ENCODE results near the gene RUNX1.

GRCh38 chr21:34892209-34892608, 156.9 kb downstream of the RUNX1 start:
- TF ChIP-seq CTCF (IDR thresholded peaks at IDR 0.05; ENCODE audit: extremely low read depth in 1 of 2, insufficient read depth in 1 of 2, low read depth in 1 of 2, low read length in 2 of 2): no peak
- TF ChIP-seq EZH2 (IDR thresholded peaks at IDR 0.05; ENCODE audit: borderline replicate concordance, low read depth, low read length, severe bottlenecking): no peak
- TF ChIP-seq POLR2A (IDR thresholded peaks at IDR 0.05; ENCODE audit: low read depth, low read length): no peak
- TF ChIP-seq POLR2AphosphoS5 (IDR thresholded peaks at IDR 0.05; ENCODE audit: insufficient read depth, low read depth, low read length): no peak

All from endothelial cell of umbilical vein (primary cell).